Neural crest cell (in vitro differentiated cells): Measurements from ENCODE around the gene SLC25A19. TPM values are rescaled to one million over a fixed set of nuclear protein-coding genes. Genes with fewer than 3 reads are reported as not detected.

ENCODE experiments used
- DNase-seq: peaks from one replicate; pipeline ENCODE4 v3.0.0; 2021; ENCODE audit warnings: low read depth, mixed read lengths, low spot score
- H3K27ac Mint-ChIP-seq: one replicate; pipeline ENCODE4 v1.8.0; 2021; ENCODE audit warnings: mild to moderate bottlenecking, mixed read lengths; ENCODE audit not compliant: unreplicated experiment
- H3K27me3 Mint-ChIP-seq: 2 replicates; pipeline ENCODE4 v1.8.0; 2021; ENCODE audit warnings: low read depth, mild to moderate bottlenecking, mixed read lengths
- H3K36me3 Mint-ChIP-seq: 2 replicates; pipeline ENCODE4 v1.8.0; 2021; ENCODE audit warnings: low read depth, mild to moderate bottlenecking, mixed read lengths
- H3K4me1 Mint-ChIP-seq: 2 replicates; pipeline ENCODE4 v1.8.0; 2021; ENCODE audit warnings: mixed read lengths
- H3K4me3 Mint-ChIP-seq: one replicate; pipeline ENCODE4 v1.8.0; 2021; ENCODE audit warnings: mild to moderate bottlenecking, mixed read lengths
- H3K9me3 Mint-ChIP-seq: 2 replicates; pipeline ENCODE4 v1.8.0; 2021; ENCODE audit warnings: mixed read lengths
- CTCF ChIP-seq: fragments of 200-600 bp; sonication (generic); conservative IDR thresholded peaks from 2 replicates; pipeline ENCODE4 v1.5.0; 2021; ENCODE audit warnings: antibody characterized with exemption, mild to moderate bottlenecking
- total RNA-seq: library from RNA; stranded (reverse); gene quantifications from 2 replicates; pipeline ENCODE4 v1.2.1, GENCODE V29; 2021

SLC25A19 gene
- total RNA-seq, 1 donor from 2014 or later: 18.6 TPM

GRCh38 chr17:75238684-75239191, 50.5 kb downstream of the SLC25A19 start:
- TF ChIP-seq CTCF: peak; percentile 84
- Mint-ChIP-seq H3K9me3 (no peaks in the 10 kb centered on the region), H3K36me3 (peaks cover 13% of the 10 kb centered on the region), H3K27ac (no peak overlapping the region), H3K27me3 (no peaks in the 10 kb centered on the region), H3K4me3 (peak overlapping the region; percentile 64), H3K4me1 (no peaks in the 10 kb centered on the region)
- DNase-seq: peak; percentile 50

- no peak for TF ChIP-seq CTCF
- Mint-ChIP-seq H3K4me1 (no peaks in the 10 kb centered on the region), H3K27me3 (no peaks in the 10 kb centered on the region), H3K27ac (no peak overlapping the region), H3K9me3 (no peaks in the 10 kb centered on the region), H3K4me3 (no peak overlapping the region), H3K36me3 (peaks cover 9% of the 10 kb centered on the region)
- no peak for DNase-seq
Measured at GRCh38 chr17:75238020-75238580, 51.1 kb downstream of the SLC25A19 start.

DNA sequence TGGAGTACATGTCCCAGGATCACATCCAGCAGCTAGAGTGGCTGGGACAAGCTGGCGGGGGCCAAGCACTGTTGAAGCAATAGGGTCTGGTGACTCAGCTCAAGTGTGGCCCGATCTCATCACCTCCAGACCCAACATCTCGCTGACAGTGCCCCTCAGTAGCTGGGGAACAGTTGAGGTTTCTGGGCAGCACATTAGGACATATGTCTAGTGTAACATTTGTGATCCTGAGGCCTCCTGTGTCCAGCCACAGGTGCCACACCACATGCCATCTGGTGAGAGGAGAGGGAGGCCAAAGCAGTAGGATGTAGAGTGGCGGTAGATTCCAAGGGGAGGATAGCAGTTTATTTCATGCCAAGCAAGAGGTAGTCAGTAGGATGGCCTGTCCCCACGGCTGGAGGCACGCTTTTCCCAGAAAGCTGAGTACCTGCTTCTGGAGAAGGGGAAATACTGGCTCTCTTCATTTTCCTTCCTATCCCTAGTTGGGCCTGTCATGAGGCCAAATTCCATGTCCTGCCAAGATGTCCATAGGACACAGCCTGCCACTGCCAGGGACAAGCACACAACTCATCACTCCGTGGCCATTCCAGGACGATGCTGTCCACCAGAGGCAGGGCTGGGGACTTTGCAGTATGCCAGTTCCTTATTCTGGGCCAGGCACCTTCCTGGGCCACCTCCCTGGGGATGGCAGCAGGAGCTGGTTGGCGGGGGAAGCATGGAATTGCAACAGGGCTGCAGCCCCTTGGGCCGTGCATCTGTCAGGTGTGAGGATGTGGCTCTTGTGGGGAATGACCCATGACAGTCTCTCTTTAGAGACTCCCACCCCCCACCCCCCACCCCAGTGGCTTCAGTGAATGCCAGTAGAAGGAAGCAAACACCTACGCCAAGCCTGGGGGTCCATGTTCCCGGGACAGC, 51.9 kb downstream of the SLC25A19 start:
- H3K27ac Mint-ChIP-seq: peak overlapping the region; percentile 88
- H3K4me1 Mint-ChIP-seq: no peaks in the 10 kb centered on the region
- no peak for DNase-seq
- TF ChIP-seq CTCF: no peak
- no peaks in the 10 kb centered on the region for H3K9me3 Mint-ChIP-seq
- no peak overlapping the region for H3K4me3 Mint-ChIP-seq
- H3K27me3 Mint-ChIP-seq: no peaks in the 10 kb centered on the region
- H3K36me3 Mint-ChIP-seq: peaks cover 14% of the 10 kb centered on the region

DNA sequence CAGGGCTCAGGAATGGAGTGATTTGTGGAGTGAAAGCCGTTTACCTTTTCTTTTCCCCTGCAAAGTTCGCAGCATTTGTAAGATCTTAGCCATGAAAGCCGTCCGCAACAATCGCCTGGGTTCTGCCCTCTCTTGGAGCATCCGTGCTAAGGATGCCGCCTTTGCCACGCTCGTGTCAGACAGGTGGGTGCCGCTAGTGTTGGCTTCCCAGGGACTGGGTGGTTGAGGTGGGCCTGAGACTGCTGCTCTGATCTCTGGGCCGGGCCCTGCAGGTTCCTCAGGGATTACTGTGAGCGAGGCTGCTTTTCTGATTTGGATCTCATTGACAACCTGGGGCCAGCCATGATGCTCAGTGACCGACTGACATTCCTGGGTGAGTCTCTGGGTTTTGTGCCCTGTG, 56.4 kb downstream of the SLC25A19 start:
- DNase-seq: no peak
- Mint-ChIP-seq H3K4me3 (no peak overlapping the region), H3K9me3 (no peaks in the 10 kb centered on the region), H3K27me3 (no peaks in the 10 kb centered on the region), H3K4me1 (no peaks in the 10 kb centered on the region), H3K27ac (no peak overlapping the region), H3K36me3 (peaks cover 7% of the 10 kb centered on the region)
- TF ChIP-seq CTCF: no peak

GRCh38 chr17:75231741-75232464, 57.3 kb downstream of the SLC25A19 start:
- H3K27ac Mint-ChIP-seq: no peak overlapping the region
- no peaks in the 10 kb centered on the region for H3K27me3 Mint-ChIP-seq
- H3K4me1 Mint-ChIP-seq: no peaks in the 10 kb centered on the region
- no peak for TF ChIP-seq CTCF
- DNase-seq: no peak
- H3K4me3 Mint-ChIP-seq: no peak overlapping the region
- H3K36me3 Mint-ChIP-seq: peaks cover 7% of the 10 kb centered on the region
- no peaks in the 10 kb centered on the region for H3K9me3 Mint-ChIP-seq
